Glomerular visceral epithelial cell (primary cell): Measurements from ENCODE around the gene GSTM2.
A peak's percentile ranks its signal among the peaks of the same experiment; 100 is the strongest.
"Not testable (repeated sequence)": the region's sequence is repeated elsewhere in the genome, so short reads cannot be mapped to it uniquely, and the experiment has no call there.

Experiments used
- DNase-seq: peaks from one replicate; pipeline ENCODE4 v3.0.0-alpha.2; 2016; ENCODE audit errors: extremely low spot score

GSTM2 gene

GRCh38 chr1:109644670-109645069 lies 23.2 kb upstream of the GSTM2 start:
- DNase-seq, result no peak

- no peak for DNase-seq
Observed at GRCh38 chr1:109649491-109649914, 18.4 kb upstream of the GSTM2 start.

- peak; percentile 25 for DNase-seq
Observed at GRCh38 chr1:109650609-109651008, 17.2 kb upstream of the GSTM2 start.

DNA sequence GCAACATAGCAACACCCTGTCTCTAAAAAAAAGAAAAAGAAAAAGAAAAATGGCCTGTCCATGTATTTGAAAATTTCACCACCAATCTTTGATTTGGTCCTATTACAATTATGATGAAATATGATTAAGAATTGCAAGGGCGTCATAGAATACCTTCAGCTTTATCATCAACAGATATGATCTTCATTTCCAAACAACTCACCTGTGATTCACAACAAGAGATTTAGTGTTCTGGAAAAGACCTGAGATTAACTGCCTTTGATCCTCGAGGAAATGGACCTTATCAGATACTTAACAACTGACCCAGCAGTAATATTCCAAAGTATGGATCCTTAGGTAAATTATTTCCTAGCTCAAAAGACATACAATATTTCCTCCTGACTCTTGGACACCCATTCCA lies 15.5 kb upstream of the GSTM2 start:
- no peak for DNase-seq

DNA sequence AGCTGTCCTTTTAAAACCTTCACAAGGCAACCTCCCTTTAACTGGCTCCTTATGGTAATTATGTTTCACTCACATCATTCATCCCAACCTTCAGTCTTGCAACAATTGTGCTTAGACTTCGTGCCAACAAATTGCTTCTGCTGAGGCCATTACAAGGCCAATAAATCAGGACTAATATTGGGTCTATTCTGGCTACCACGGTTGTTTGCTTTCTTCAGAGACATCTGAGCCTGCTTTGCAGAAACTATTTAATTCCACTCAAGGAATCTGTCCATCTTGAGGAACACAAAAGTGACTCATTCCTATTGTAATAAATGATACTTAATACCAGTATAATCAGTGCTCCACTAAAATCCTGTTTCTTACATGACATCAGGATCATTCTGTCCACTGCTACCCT lies 14.6 kb upstream of the GSTM2 start:
- DNase-seq, result no peak

GRCh38 chr1:109654519-109654918 lies 13.3 kb upstream of the GSTM2 start:
- DNase-seq, result no peak

DNA sequence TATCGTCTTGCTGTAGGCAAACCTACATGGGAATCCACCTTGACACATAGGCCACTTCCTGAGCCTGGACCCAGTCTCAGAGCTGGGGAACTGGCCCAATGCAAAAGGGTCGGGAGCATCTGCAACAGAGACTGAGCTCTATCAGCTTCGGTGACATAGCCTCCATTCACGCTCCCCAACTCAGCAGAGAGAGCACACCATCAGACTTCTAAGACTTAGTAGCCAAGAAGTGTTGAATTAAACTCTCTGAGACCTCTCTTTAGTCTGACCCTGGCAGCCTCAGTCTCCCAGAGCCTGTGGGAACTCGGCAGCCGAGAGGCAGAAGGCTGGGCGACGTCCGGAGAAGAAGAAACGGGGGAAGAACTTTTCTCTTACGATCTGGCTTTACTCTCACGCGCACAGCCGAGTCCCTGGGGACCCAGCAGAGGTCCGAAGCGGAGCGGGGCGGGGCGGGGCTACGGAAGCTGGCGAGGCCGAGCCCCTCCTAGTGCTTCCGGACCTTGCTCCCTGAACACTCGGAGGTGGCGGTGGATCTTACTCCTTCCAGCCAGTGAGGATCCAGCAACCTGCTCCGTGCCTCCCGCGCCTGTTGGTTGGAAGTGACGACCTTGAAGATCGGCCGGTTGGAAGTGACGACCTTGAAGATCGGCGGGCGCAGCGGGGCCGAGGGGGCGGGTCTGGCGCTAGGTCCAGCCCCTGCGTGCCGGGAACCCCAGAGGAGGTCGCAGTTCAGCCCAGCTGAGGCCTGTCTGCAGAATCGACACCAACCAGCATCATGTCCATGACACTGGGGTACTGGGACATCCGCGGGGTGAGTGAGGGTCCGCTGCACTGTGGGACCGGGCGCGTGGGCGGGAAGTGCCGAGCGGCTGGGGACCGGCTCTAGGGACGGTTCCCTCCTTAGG lies 12.0 kb upstream of the GSTM2 start, which contains the start of gene GSTM4:
Gene GSTM4 (plus strand): TSS at position 485 of the 905 bp plus-strand sequence. CDS start 291 bp downstream, at position 776.
- DNase-seq, result peak; percentile 74

DNA sequence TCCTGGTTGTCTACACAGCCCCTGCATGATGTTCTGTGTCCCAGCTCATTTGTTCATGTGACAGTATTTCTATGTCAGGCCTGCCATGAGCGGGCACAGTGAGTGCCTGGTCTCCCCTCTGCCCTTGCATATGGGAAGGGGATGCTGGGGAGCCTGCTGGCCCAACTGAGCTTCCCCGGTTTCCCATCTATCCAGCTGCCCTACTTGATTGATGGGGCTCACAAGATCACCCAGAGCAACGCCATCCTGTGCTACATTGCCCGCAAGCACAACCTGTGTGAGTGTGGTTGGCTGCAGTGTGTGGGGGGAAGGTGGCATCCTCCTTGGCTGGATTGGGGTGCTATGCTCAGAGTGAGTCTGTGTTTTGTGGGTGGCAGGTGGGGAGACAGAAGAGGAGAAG lies 10.5 kb upstream of the GSTM2 start:
- DNase-seq, result no peak

DNA sequence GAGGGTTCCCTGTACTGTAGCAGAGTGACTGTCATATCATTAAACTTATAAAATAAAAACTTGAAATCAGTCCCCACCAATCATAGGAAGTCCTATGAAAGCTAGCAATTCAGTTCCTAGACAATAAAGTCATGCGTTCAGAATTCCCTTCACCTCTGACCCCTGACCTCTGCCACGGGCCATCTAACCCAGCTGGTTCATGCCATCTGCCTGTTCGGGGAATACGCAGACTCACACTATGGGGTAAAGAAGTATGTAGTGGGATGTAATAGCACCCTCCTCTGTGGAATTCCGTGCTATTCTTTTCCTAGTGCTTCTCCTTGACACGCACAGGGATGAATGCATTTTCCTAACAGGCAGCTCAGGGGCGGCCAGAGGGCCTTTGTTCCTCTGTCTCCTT lies 9.9 kb upstream of the GSTM2 start:
- no peak for DNase-seq

DNA sequence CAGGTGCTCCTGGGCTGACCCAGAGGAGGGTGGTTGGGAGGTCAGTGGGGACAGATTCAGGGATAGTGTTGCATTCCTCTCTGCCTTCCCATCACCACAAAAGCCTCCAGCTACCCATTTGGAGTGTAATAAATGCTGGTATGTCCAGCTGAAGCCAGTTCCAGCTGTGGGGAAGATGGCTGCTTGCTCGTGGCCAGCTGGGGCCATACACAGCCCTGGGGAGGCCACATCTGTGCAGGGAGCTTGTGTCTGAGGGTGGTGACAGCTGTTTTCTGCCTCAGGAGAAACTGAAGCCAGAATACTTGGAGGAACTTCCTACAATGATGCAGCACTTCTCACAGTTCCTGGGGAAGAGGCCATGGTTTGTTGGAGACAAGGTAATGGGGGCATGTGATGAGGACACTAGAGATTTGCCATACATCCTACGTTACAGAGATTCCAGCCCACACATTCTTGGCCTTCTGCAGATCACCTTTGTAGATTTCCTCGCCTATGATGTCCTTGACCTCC lies 9.3 kb upstream of the GSTM2 start:
- no peak for DNase-seq

DNA sequence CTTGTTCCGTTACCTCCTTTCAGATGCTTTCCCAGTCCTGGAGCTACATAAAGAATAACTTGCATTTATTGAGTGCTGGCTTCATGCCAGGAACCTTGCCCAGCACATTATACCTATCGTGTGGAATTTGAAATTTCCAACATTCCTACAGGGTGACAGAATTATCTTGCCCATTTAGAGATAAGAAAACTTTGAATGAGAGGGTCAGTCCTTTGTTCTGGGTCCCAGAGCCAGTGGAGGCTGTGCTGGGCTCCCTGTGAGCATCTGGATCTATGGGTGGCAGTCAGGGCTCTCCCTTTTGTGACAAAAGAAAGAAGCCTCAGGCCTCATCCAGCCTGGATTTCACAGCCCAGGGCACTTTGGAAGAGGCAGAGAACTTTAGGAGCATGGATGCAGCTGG lies 8.7 kb upstream of the GSTM2 start:
- peak; percentile 61 for DNase-seq

GRCh38 chr1:109659997-109660690 lies 7.7 kb upstream of the GSTM2 start:
- peak; percentile 80 for DNase-seq

GRCh38 chr1:109660691-109661026 lies 7.2 kb upstream of the GSTM2 start:
- DNase-seq, result not testable (repeated sequence)

GRCh38 chr1:109661391-109661790 lies 6.5 kb upstream of the GSTM2 start:
- no peak for DNase-seq

DNA sequence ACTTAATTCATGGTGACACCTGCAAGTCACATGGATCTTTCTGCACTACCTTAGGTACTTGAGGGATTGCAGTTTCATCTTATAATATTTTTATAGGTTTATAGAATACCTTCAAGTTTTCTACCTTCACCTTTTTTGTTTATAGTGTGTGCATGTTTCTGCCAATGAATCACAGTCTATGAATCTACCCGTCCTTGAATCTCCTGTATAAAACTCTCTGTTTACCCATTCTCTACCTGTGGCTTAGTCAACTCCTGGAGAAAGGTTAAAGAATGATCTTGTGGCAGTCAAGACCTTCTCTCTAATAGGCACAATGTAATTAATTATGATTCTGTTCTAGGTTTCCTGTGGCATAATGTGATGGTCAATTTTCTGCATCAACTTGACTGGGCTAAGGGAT lies 3.2 kb upstream of the GSTM2 start:
- DNase-seq, result no peak

DNA sequence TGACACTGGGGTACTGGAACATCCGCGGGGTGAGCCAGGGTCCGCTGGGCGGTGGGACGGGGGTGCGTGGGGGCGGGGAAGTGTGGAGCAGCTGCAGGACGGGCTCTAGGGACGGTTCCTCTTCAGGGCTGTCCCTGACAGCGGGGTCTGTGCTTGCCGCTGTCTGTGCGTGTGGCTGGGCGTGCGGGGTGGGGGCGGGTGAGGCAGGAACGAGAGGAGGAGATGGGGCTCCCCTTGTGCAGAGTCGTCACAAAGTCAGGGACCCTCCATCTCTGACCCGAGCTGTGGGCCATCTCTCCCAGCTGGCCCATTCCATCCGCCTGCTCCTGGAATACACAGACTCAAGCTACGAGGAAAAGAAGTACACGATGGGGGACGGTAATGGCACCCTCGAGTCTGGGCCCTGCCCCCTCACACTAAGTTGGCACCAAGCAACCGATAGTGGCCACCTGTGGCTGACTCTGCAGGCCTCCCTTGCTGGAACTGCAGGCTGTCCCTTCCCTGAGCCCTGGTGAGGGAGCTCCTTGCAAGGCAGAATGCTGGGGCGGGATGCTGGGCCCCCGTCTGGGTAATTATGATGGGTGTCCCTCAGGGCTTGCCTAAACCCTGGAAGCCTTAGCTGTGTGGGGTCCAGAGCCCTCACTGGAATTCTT lies 392 bp downstream of the GSTM2 start:
- DNase-seq, result no peak

- no peak for DNase-seq
Observed at GRCh38 chr1:109669246-109669948, 1.5 kb downstream of the GSTM2 start.

DNA sequence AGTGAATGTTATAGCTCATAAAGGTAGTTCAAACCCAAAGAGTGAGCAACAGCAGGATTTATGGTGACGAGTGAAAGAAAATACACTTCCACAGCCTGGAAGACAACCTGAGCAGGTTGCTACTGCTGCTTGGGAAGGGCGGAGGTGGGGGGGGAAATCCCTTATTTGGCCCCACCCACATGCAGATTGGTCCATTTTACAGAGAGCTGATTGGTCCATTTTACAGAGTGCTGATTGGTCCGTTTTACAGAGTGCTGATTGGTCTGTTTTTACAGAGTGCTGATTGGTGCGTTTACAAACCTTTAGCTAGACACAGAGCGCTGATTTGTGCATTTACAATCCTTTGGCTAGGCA lies 2.1 kb downstream of the GSTM2 start:
- DNase-seq, result not testable (repeated sequence)

DNA sequence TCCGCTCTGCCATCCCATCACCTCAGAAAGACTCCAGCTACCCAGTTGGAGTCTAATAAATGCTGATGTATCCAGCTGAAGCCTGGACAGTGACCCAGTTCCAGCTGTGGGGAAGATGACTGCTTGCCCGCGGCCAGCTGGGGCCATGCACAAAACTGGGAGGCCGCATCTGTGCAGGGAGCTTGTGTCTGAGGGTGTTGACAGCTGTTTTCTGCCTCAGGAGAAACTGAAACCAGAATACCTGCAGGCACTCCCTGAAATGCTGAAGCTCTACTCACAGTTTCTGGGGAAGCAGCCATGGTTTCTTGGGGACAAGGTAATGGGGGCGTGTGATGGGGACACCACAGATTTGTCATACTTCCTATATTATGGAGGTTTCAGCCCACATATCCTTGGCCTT lies 3.2 kb downstream of the GSTM2 start:
- no peak for DNase-seq

GRCh38 chr1:109673861-109674260 lies 6.0 kb downstream of the GSTM2 start:
- DNase-seq, result not testable (repeated sequence)

GRCh38 chr1:109676683-109677381 lies 9.0 kb downstream of the GSTM2 start:
- DNase-seq, result not testable (repeated sequence)
